Karpas-422 (cell line): ENCODE results near the gene IL12B. TPM values are rescaled to one million over a fixed set of nuclear protein-coding genes. Genes with fewer than 3 reads are reported as not detected.
A peak's percentile ranks its signal among the peaks of the same experiment; 100 is the strongest.

ENCODE experiments used
- DNase-seq: peaks from one replicate; pipeline ENCODE4 v3.0.0-alpha.2; 2015
- H2AFZ ChIP-seq: fragments of 200-600 bp; sonication (generic); 2 replicates; pipeline ENCODE4 v1.6.1; 2014; ENCODE audit warnings: antibody characterized with exemption, low read length, mixed read lengths
- H3K27ac ChIP-seq: fragments of 200-600 bp; sonication (generic); 2 replicates; pipeline ENCODE4 v1.5.1; 2014; ENCODE audit warnings: mild to moderate bottlenecking, low read length, moderate library complexity
- H3K27me3 ChIP-seq: fragments of 200-600 bp; sonication (generic); 2 replicates; pipeline ENCODE4 v1.6.1; 2014; ENCODE audit warnings: low read length, mixed read lengths
- H3K36me3 ChIP-seq: fragments of 200-600 bp; sonication (generic); 2 replicates; pipeline ENCODE4 v1.6.1; 2014; ENCODE audit warnings: low read length, mixed read lengths; ENCODE audit not compliant: insufficient read depth
- H3K4me1 ChIP-seq: fragments of 200-600 bp; sonication (generic); 2 replicates; pipeline ENCODE4 v1.6.1; 2014; ENCODE audit warnings: mild to moderate bottlenecking, low read length, mixed read lengths
- H3K4me2 ChIP-seq: fragments of 200-600 bp; sonication (generic); 2 replicates; pipeline ENCODE4 v1.6.1; 2014; ENCODE audit warnings: low read length, low read depth, mild to moderate bottlenecking; ENCODE audit not compliant: poor library complexity, severe bottlenecking
- H3K4me3 ChIP-seq: fragments of 200-600 bp; sonication (generic); 2 replicates; pipeline ENCODE4 v1.5.1; 2014; ENCODE audit warnings: mild to moderate bottlenecking, antibody characterized with exemption, low read length, mixed read lengths
- H3K79me2 ChIP-seq: fragments of 200-600 bp; sonication (generic); 2 replicates; pipeline ENCODE4 v1.6.1; 2014; ENCODE audit warnings: mild to moderate bottlenecking, low read length, mixed read lengths
- H3K9ac ChIP-seq: fragments of 200-600 bp; sonication (generic); 2 replicates; pipeline ENCODE4 v1.6.0; 2014; ENCODE audit warnings: low read length
- H3K9me2 ChIP-seq: fragments of 200-600 bp; sonication (generic), shearing (Covaris generic); replicated peaks from 2 replicates; pipeline ENCODE4 v1.6.0; 2014; ENCODE audit warnings: mild to moderate bottlenecking, low read length, moderate library complexity; ENCODE audit not compliant: insufficient read depth
- H3K9me3 ChIP-seq: fragments of 300-700, 200-600 bp; sonication (generic); 2 replicates; pipeline ENCODE4 v1.6.1; 2014; ENCODE audit warnings: low read length, mixed read lengths
- H4K20me1 ChIP-seq: fragments of 200-600 bp; sonication (generic); 2 replicates; pipeline ENCODE4 v1.6.1; 2014; ENCODE audit warnings: mild to moderate bottlenecking, antibody characterized with exemption, low read length, low read depth; ENCODE audit not compliant: insufficient read depth
- total RNA-seq: library from RNA; depleted of rRNA; stranded (reverse); fragments of >200 nt; shearing (Covaris generic); gene quantifications from 2 replicates; pipeline ENCODE4 v1.2.3, GENCODE V29; 2014; ENCODE audit warnings: low replicate concordance

Gene IL12B
- total RNA-seq, 1 experiment from 2014 or later = not detected

GRCh38 chr5:159316519-159317383, 13.5 kb downstream of the IL12B start:
- H3K4me1 ChIP-seq = no peaks in the 10 kb centered on the region
- no peaks in the 10 kb centered on the region for H3K27me3 ChIP-seq
- no peak overlapping the region for H3K4me2 ChIP-seq
- no peaks in the 10 kb centered on the region for H3K9me2 ChIP-seq
- no peak overlapping the region for H3K27ac ChIP-seq
- no peak overlapping the region for H2AFZ ChIP-seq
- H4K20me1 ChIP-seq = no peaks in the 10 kb centered on the region
- H3K36me3 ChIP-seq = no peaks in the 10 kb centered on the region
- no peaks in the 10 kb centered on the region for H3K79me2 ChIP-seq
- H3K4me3 ChIP-seq = no peak overlapping the region
- H3K9me3 ChIP-seq = no peaks in the 10 kb centered on the region
- no peak overlapping the region for H3K9ac ChIP-seq
- peak; percentile 78 for DNase-seq

GRCh38 chr5:159313197-159313596, 17.1 kb downstream of the IL12B start:
- Histone ChIP-seq H3K9me2 (no peaks in the 10 kb centered on the region), H3K9ac (no peak overlapping the region), H2AFZ (no peak overlapping the region), H3K79me2 (no peaks in the 10 kb centered on the region), H3K36me3 (no peaks in the 10 kb centered on the region), H4K20me1 (no peaks in the 10 kb centered on the region), H3K27me3 (no peaks in the 10 kb centered on the region), H3K4me2 (no peak overlapping the region), H3K4me3 (no peak overlapping the region), H3K4me1 (peaks cover 8% of the 10 kb centered on the region), H3K9me3 (no peaks in the 10 kb centered on the region), H3K27ac (no peak overlapping the region)
- no peak for DNase-seq

- Histone ChIP-seq H3K27me3 (no peaks in the 10 kb centered on the region), H3K4me2 (peak overlapping the region; percentile 45), H4K20me1 (no peaks in the 10 kb centered on the region), H3K79me2 (no peaks in the 10 kb centered on the region), H3K9me3 (no peaks in the 10 kb centered on the region), H3K9ac (no peak overlapping the region), H3K27ac (no peak overlapping the region), H3K4me3 (peak overlapping the region; percentile 37; the same call in 1 of the 2 replicates), H2AFZ (no peak overlapping the region), H3K36me3 (no peaks in the 10 kb centered on the region), H3K4me1 (peaks cover 8% of the 10 kb centered on the region), H3K9me2 (no peaks in the 10 kb centered on the region)
- DNase-seq = no peak
Measured at GRCh38 chr5:159311063-159311462, 19.2 kb downstream of the IL12B start.

- peak; percentile 53 for DNase-seq
- 0 out of 2 replicates have a peak overlapping the region, but pooled peaks have one; percentile 21 for H2AFZ ChIP-seq
Measured at GRCh38 chr5:159310511-159310910, 19.8 kb downstream of the IL12B start.

GRCh38 chr5:159309689-159310433, 20.4 kb downstream of the IL12B start:
- DNase-seq = no peak
- Histone ChIP-seq H2AFZ (no peak overlapping the region), H3K9me2 (no peaks in the 10 kb centered on the region), H3K4me3 (peak overlapping the region; percentile 37; the same call in 1 of the 2 replicates), H3K27ac (no peak overlapping the region), H3K9me3 (no peaks in the 10 kb centered on the region), H3K36me3 (no peaks in the 10 kb centered on the region), H4K20me1 (no peaks in the 10 kb centered on the region), H3K4me2 (peak overlapping the region; percentile 45), H3K79me2 (no peaks in the 10 kb centered on the region), H3K27me3 (no peaks in the 10 kb centered on the region), H3K4me1 (peaks cover 8% of the 10 kb centered on the region), H3K9ac (no peak overlapping the region)

More at GRCh38 chr5:159310511-159310910, 19.8 kb downstream of the IL12B start:
- no peaks in the 10 kb centered on the region for H3K27me3 ChIP-seq
- no peaks in the 10 kb centered on the region for H3K9me3 ChIP-seq
- H3K9ac ChIP-seq = no peak overlapping the region
- H4K20me1 ChIP-seq = no peaks in the 10 kb centered on the region
- H3K4me2 ChIP-seq = peak overlapping the region; percentile 45
- no peaks in the 10 kb centered on the region for H3K36me3 ChIP-seq
- peak overlapping the region; percentile 37; the same call in 1 of the 2 replicates for H3K4me3 ChIP-seq
- no peaks in the 10 kb centered on the region for H3K79me2 ChIP-seq
- peaks cover 8% of the 10 kb centered on the region for H3K4me1 ChIP-seq
- no peak overlapping the region for H3K27ac ChIP-seq
- H3K9me2 ChIP-seq = no peaks in the 10 kb centered on the region

- no peak overlapping the region for H3K4me2 ChIP-seq
- H3K27ac ChIP-seq = no peak overlapping the region
- H2AFZ ChIP-seq = no peak overlapping the region
- no peak for DNase-seq
- H3K9me3 ChIP-seq = peaks cover 9% of the 10 kb centered on the region
- no peaks in the 10 kb centered on the region for H3K79me2 ChIP-seq
- H3K4me3 ChIP-seq = no peak overlapping the region
- no peaks in the 10 kb centered on the region for H3K27me3 ChIP-seq
- no peaks in the 10 kb centered on the region for H3K9me2 ChIP-seq
- H3K9ac ChIP-seq = no peak overlapping the region
- no peaks in the 10 kb centered on the region for H3K36me3 ChIP-seq
- no peaks in the 10 kb centered on the region for H4K20me1 ChIP-seq
- H3K4me1 ChIP-seq = no peaks in the 10 kb centered on the region
Measured at GRCh38 chr5:159304961-159305595, 25.2 kb downstream of the IL12B start.

GRCh38 chr5:159303286-159303685, 27.0 kb downstream of the IL12B start:
- no peak overlapping the region for H2AFZ ChIP-seq
- H3K27me3 ChIP-seq = no peaks in the 10 kb centered on the region
- H3K79me2 ChIP-seq = no peaks in the 10 kb centered on the region
- no peak overlapping the region for H3K4me2 ChIP-seq
- H3K9me2 ChIP-seq = no peaks in the 10 kb centered on the region
- no peak overlapping the region for H3K4me3 ChIP-seq
- peaks cover 9% of the 10 kb centered on the region for H3K9me3 ChIP-seq
- no peak for DNase-seq
- no peak overlapping the region for H3K9ac ChIP-seq
- H3K4me1 ChIP-seq = no peaks in the 10 kb centered on the region
- H3K27ac ChIP-seq = no peak overlapping the region
- no peaks in the 10 kb centered on the region for H3K36me3 ChIP-seq
- H4K20me1 ChIP-seq = no peaks in the 10 kb centered on the region
